Upper lobe of left lung (tissue), 4 donors: ENCODE data around the gene PTPRG.

Source experiments
- CTCF ChIP-seq, 6 experiments: fragments of 450-650 bp in 4 of 6; fragments of 200-600 bp in 2 of 6; sonication (generic) in 2 of 6; IDR thresholded peaks; one replicate each; pipeline ENCODE4 v1.5.1; 2016 to 2019; ENCODE audit warnings: antibody characterized with exemption in 6 of 6
- EP300 ChIP-seq, 4 donors: sonication (generic); formaldehyde crosslinking; IDR thresholded peaks; one replicate each; pipeline ENCODE4 v1.5.1; 2017; ENCODE audit warnings: antibody characterized with exemption in 4 of 4, control low read depth in 2 of 4
- POLR2A ChIP-seq, 4 donors: fragments of 450-650 bp; IDR thresholded peaks; one replicate each; pipeline ENCODE4 v1.5.1; 2016 to 2017; ENCODE audit warnings: antibody characterized with exemption in 4 of 4, mild to moderate bottlenecking in 2 of 4

DNA sequence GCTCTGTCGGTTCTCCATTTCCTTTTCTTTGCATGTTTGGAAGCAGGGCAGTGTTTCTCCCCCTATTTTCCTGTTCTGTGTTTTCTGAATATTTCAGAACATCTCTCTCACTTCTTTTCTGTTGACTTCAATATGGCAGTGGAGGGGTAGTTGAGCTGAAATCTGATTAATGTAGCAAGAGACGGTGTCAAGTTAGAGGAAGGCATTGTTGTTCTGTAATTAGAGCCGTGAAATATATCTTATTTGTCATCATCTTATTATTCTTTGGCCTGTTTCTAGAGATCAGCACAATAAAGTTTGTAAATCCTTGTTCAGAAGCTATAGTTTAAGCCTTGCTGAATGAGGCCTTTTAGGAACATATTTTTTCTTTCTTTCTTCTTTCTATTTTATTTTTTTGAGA lies 353.9 kb downstream of the PTPRG start:
- TF ChIP-seq CTCF (IDR thresholded peaks at IDR 0.05) (no peak), POLR2A (IDR thresholded peaks at IDR 0.05) (no peak), EP300 (IDR thresholded peaks at IDR 0.05) (no peak)
